ENCODE measurements around the gene GPAM. TPM values are rescaled to one million over a fixed set of nuclear protein-coding genes. Genes with fewer than 3 reads are reported as not detected.
"Not testable (repeated sequence)": the region's sequence is repeated elsewhere in the genome, so short reads cannot be mapped to it uniquely, and the experiment has no call there.

Gene GPAM
- total RNA-seq = 52.7 TPM

GRCh38 chr10:112183329-112184051 is at the start of gene GPAM:
Gene GPAM, minus strand, starts transcription at chr10:112183765. Its CDS starts 1,981 bp downstream, at chr10:112181784.
- Histone ChIP-seq H3K27ac (ENCODE audit: low read depth, low read length) (peak within 1 kb of the TSS; percentile 94), H3K36me3 (ENCODE audit: control insufficient read depth in 3 of 3, insufficient read depth in 3 of 3, low read length in 3 of 3) (peaks cover 0 to 16% (median 9%) of the 10 kb centered on the region in 3 donors), H3K9ac (ENCODE audit: low read depth in 1 of 3, low read length in 3 of 3) (peak within 1 kb of the TSS; percentile 91 to 97 (median 95)), H3K27me3 (ENCODE audit: control insufficient read depth in 3 of 3, insufficient read depth in 3 of 3, low read length in 3 of 3) (no peaks in the 10 kb centered on the region), H3K4me1 (ENCODE audit: control insufficient read depth in 3 of 3, insufficient read depth in 3 of 3, low read length in 3 of 3) (peaks cover 14 to 23% (median 19%) of the 10 kb centered on the region in 3 donors), H3K4me3 (ENCODE audit: low read length in 3 of 3) (peak within 1 kb of the TSS; percentile 92 to 98 (median 94)), H3K9me3 (ENCODE audit: control insufficient read depth in 3 of 3, low read length in 3 of 3) (peaks cover 0 to 3% (median 0%) of the 10 kb centered on the region in 3 donors)

- H3K9ac ChIP-seq (ENCODE audit: low read depth in 1 of 3, low read length in 3 of 3) = no peak overlapping the region
- no peaks in the 10 kb centered on the region for H3K36me3 ChIP-seq (ENCODE audit: control insufficient read depth in 3 of 3, insufficient read depth in 3 of 3, low read length in 3 of 3)
- no peak overlapping the region for H3K4me3 ChIP-seq (ENCODE audit: low read length in 3 of 3)
- no peaks in the 10 kb centered on the region for H3K9me3 ChIP-seq (ENCODE audit: control insufficient read depth in 3 of 3, low read length in 3 of 3)
- H3K27ac ChIP-seq (ENCODE audit: low read depth, low read length) = peak overlapping the region; percentile 64
- H3K27me3 ChIP-seq (ENCODE audit: control insufficient read depth in 3 of 3, insufficient read depth in 3 of 3, low read length in 3 of 3) = no peaks in the 10 kb centered on the region
- H3K4me1 ChIP-seq (ENCODE audit: control insufficient read depth in 3 of 3, insufficient read depth in 3 of 3, low read length in 3 of 3) = peaks cover 3 to 24% (median 21%) of the 10 kb centered on the region in 3 donors
These were observed 49.1 kb upstream of the GPAM start for GRCh38 chr10:112232670-112233069.

- Histone ChIP-seq H3K4me1 (ENCODE audit: control insufficient read depth in 3 of 3, insufficient read depth in 3 of 3, low read length in 3 of 3) (peaks cover 3 to 24% (median 21%) of the 10 kb centered on the region in 3 donors), H3K27ac (ENCODE audit: low read depth, low read length) (peak overlapping the region; percentile 64), H3K9me3 (ENCODE audit: control insufficient read depth in 3 of 3, low read length in 3 of 3) (no peaks in the 10 kb centered on the region), H3K36me3 (ENCODE audit: control insufficient read depth in 3 of 3, insufficient read depth in 3 of 3, low read length in 3 of 3) (no peaks in the 10 kb centered on the region), H3K4me3 (ENCODE audit: low read length in 3 of 3) (peak overlapping the region in 1 of 3 donors; percentile 15), H3K27me3 (ENCODE audit: control insufficient read depth in 3 of 3, insufficient read depth in 3 of 3, low read length in 3 of 3) (no peaks in the 10 kb centered on the region), H3K9ac (ENCODE audit: low read depth in 1 of 3, low read length in 3 of 3) (peak overlapping the region in 2 of 3 donors; percentile 25 to 68)
These were observed 48.2 kb upstream of the GPAM start for GRCh38 chr10:112231602-112232400.

GRCh38 chr10:112230325-112230988 is 46.9 kb upstream of the GPAM start:
- Histone ChIP-seq H3K27ac (ENCODE audit: low read depth, low read length) (no peak overlapping the region), H3K9me3 (ENCODE audit: control insufficient read depth in 3 of 3, low read length in 3 of 3) (no peaks in the 10 kb centered on the region)

GRCh38 chr10:112229901-112230300 is 46.3 kb upstream of the GPAM start:
- Histone ChIP-seq H3K9me3 (ENCODE audit: control insufficient read depth in 3 of 3, low read length in 3 of 3) (no peaks in the 10 kb centered on the region), H3K4me1 (ENCODE audit: control insufficient read depth in 3 of 3, insufficient read depth in 3 of 3, low read length in 3 of 3) (peaks cover 3 to 24% (median 18%) of the 10 kb centered on the region in 3 donors), H3K36me3 (ENCODE audit: control insufficient read depth in 3 of 3, insufficient read depth in 3 of 3, low read length in 3 of 3) (no peaks in the 10 kb centered on the region), H3K27ac (ENCODE audit: low read depth, low read length) (no peak overlapping the region), H3K9ac (ENCODE audit: low read depth in 1 of 3, low read length in 3 of 3) (no peak overlapping the region), H3K4me3 (ENCODE audit: low read length in 3 of 3) (no peak overlapping the region), H3K27me3 (ENCODE audit: control insufficient read depth in 3 of 3, insufficient read depth in 3 of 3, low read length in 3 of 3) (no peaks in the 10 kb centered on the region)

More at GRCh38 chr10:112230325-112230988, 46.9 kb upstream of the GPAM start:
- no peak overlapping the region for H3K9ac ChIP-seq (ENCODE audit: low read depth in 1 of 3, low read length in 3 of 3)
- no peaks in the 10 kb centered on the region for H3K27me3 ChIP-seq (ENCODE audit: control insufficient read depth in 3 of 3, insufficient read depth in 3 of 3, low read length in 3 of 3)
- H3K4me1 ChIP-seq (ENCODE audit: control insufficient read depth in 3 of 3, insufficient read depth in 3 of 3, low read length in 3 of 3) = peaks cover 3 to 24% (median 18%) of the 10 kb centered on the region in 3 donors
- no peaks in the 10 kb centered on the region for H3K36me3 ChIP-seq (ENCODE audit: control insufficient read depth in 3 of 3, insufficient read depth in 3 of 3, low read length in 3 of 3)
- no peak overlapping the region for H3K4me3 ChIP-seq (ENCODE audit: low read length in 3 of 3)

- no peaks in the 10 kb centered on the region for H3K27me3 ChIP-seq (ENCODE audit: control insufficient read depth in 3 of 3, insufficient read depth in 3 of 3, low read length in 3 of 3)
- H3K27ac ChIP-seq (ENCODE audit: low read depth, low read length) = no peak overlapping the region
- no peaks in the 10 kb centered on the region for H3K9me3 ChIP-seq (ENCODE audit: control insufficient read depth in 3 of 3, low read length in 3 of 3)
- H3K9ac ChIP-seq (ENCODE audit: low read depth in 1 of 3, low read length in 3 of 3) = no peak overlapping the region
- H3K4me1 ChIP-seq (ENCODE audit: control insufficient read depth in 3 of 3, insufficient read depth in 3 of 3, low read length in 3 of 3) = peaks cover 3 to 24% (median 18%) of the 10 kb centered on the region in 3 donors
- no peaks in the 10 kb centered on the region for H3K36me3 ChIP-seq (ENCODE audit: control insufficient read depth in 3 of 3, insufficient read depth in 3 of 3, low read length in 3 of 3)
- no peak overlapping the region for H3K4me3 ChIP-seq (ENCODE audit: low read length in 3 of 3)
These were observed 45.5 kb upstream of the GPAM start for GRCh38 chr10:112229096-112229495.

- H3K4me3 ChIP-seq (ENCODE audit: low read length in 3 of 3); H3K27ac ChIP-seq (ENCODE audit: low read depth, low read length); H3K9ac ChIP-seq (ENCODE audit: low read depth in 1 of 3, low read length in 3 of 3); H3K9me3 ChIP-seq (ENCODE audit: control insufficient read depth in 3 of 3, low read length in 3 of 3); H3K27me3 ChIP-seq (ENCODE audit: control insufficient read depth in 3 of 3, insufficient read depth in 3 of 3, low read length in 3 of 3); H3K36me3 ChIP-seq (ENCODE audit: control insufficient read depth in 3 of 3, insufficient read depth in 3 of 3, low read length in 3 of 3): not testable (repeated sequence)
- peaks cover 3 to 24% (median 18%) of the 10 kb centered on the region in 3 donors for H3K4me1 ChIP-seq (ENCODE audit: control insufficient read depth in 3 of 3, insufficient read depth in 3 of 3, low read length in 3 of 3)
These were observed 45.0 kb upstream of the GPAM start for GRCh38 chr10:112228366-112229088.

GRCh38 chr10:112227331-112227987 is 43.9 kb upstream of the GPAM start:
- Histone ChIP-seq H3K4me3 (ENCODE audit: low read length in 3 of 3) (no peak overlapping the region), H3K4me1 (ENCODE audit: control insufficient read depth in 3 of 3, insufficient read depth in 3 of 3, low read length in 3 of 3) (peaks cover 0 to 19% (median 12%) of the 10 kb centered on the region in 3 donors), H3K27me3 (ENCODE audit: control insufficient read depth in 3 of 3, insufficient read depth in 3 of 3, low read length in 3 of 3) (no peaks in the 10 kb centered on the region), H3K27ac (ENCODE audit: low read depth, low read length) (no peak overlapping the region), H3K9me3 (ENCODE audit: control insufficient read depth in 3 of 3, low read length in 3 of 3) (no peaks in the 10 kb centered on the region), H3K9ac (ENCODE audit: low read depth in 1 of 3, low read length in 3 of 3) (no peak overlapping the region), H3K36me3 (ENCODE audit: control insufficient read depth in 3 of 3, insufficient read depth in 3 of 3, low read length in 3 of 3) (no peaks in the 10 kb centered on the region)
